Measurements from ENCODE around the gene RBP7.
"Not testable (repeated sequence)": the region's sequence is repeated elsewhere in the genome, so short reads cannot be mapped to it uniquely, and the experiment has no call there.

The RBP7 gene

GRCh38 chr1:9996624-9997582, at the start of gene RBP7:
Gene RBP7 (plus strand): TSS chr1:9997228. CDS start chr1:9997259, 31 bp downstream.
- peak; percentile 70 for DNase-seq

GRCh38 chr1:9957726-9958125, 39.3 kb upstream of the RBP7 start:
- peak; percentile 39 for DNase-seq

DNA sequence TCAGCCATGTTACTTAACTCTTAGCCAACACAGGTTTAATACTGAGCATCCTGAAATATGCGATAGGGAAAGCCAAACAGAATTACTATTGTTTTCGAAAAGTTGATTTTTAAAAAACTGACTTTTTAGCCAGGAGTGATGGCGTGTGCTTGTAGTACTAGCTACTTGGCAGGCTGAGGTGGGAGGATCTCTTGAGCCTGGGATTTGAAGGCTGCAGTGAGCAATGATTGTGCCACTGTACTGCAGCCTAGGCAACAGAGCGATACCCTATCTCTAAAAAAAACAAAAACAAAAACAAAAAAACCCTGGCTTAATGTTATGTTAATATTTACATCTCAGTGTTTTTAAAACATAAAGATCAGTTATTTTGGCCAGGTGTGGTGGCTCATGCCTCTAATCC, 37.0 kb upstream of the RBP7 start:
- DNase-seq: no peak

GRCh38 chr1:9960706-9961562, 36.1 kb upstream of the RBP7 start:
- DNase-seq: peak; percentile 97

DNA sequence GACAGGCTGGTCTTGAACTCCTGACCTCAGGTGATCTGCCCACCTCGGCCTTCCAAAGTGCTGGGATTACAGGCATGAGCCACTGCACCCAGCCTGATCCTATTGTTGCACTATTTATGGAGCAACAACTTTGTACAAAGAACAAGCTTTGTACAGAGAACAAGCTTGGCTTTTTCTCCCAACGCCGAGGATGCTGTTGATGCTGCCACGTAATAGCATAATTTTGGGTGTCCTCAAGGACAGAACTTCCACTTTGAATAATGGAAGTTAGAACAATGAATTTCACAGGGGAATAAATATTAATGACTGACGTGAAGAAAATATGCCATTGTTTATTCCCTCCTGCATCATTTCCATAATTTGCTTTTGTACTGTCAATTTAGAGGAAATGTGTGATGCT, 12.8 kb upstream of the RBP7 start:
- no peak for DNase-seq

- no peak for DNase-seq
Observed at GRCh38 chr1:9985001-9985400, 12.0 kb upstream of the RBP7 start.

DNA sequence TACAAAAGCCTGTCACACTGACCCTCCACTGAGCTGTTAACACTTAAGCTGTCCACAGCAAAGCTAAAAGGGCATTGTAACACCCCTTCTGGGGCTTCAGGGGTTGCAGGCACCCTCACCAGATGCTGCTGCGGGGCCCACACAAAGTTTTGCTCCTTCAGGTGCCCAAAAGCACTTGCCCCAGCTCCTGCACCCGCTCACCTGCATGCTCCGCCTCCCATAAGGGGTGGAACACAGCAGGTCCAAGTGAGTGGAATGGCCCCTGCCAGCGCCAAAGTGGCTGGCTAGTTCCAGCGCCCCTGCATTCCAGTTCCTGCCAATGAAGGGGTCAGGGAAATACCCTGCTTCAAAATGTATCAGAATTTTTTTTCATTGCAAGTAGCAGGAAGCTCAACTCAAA, 7.3 kb upstream of the RBP7 start:
- DNase-seq: no peak

DNA sequence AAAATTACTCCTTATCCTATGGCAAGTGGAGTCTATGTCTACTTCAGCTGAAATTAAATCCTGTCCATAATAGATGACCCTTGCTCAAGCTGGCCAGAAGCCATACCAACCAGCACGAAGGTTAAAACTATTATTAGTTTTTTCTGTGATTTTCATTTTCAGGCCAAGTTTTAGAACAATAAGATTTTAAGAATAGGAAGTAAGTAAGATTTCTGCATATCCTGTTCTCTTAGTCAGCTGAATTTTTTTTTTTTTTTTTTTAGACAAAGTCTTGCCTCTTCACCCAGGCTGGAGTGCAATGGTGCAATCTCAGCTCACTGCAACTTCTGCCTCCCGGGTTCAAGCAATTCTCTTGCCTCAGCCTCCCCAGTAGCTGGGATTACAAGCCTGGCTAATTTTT, 6.1 kb upstream of the RBP7 start:
- DNase-seq: no peak

DNA sequence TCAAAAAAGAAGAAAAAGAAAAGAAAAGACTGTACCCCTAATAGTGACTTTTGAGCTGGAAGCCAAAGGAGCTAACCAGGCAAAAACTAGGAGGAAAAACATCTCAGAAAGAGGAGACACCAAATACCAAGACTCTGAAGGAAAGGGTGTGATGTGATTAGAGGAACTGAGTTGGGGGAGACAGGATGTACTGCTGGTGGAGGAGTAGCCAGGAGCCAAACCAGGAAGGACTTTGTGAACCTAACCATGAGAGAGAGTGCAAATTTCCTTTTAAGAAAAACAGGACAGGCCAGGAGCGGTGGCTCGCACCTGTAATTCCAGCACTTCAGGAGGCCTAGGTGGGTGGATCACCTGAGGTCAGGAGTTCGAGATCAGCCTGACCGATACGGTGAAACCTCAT, 4.1 kb upstream of the RBP7 start:
- DNase-seq: no peak

- DNase-seq: no peak
Observed at GRCh38 chr1:9993561-9994075, 3.4 kb upstream of the RBP7 start.

DNA sequence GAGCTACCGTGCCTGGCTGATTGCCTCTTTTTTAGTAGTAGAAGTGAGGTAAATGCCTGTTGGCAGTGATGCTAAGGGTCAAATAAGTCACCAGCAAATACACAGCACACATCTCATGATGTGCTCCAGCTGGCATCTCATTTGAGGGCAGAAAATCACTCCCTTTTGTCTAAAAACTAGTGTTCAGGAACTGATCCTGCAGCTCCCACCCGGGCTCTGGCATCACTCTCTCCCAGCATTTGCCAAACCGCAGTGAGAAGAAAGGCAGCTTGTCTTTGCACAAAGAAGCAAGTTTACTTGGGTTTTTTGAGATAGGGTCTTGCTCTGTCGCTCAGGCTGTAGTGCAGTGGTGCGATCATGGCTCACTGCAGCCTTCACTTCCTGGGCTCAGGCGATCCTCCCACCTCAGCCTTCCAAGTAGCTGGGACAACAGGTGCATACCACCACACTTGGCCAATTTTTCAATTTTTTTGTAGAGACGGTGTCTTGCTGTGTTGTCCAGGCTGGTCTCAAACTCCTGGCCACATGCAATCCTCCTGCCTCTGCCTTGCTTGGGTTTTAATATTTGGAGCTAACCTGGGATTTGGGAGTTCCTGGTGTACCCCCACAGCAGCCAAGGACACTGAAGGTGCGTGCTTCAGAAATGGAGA, 4.1 kb downstream of the RBP7 start:
- no peak for DNase-seq

- not testable (repeated sequence) for DNase-seq
Observed at GRCh38 chr1:10005248-10005647, 8.2 kb downstream of the RBP7 start.

DNA sequence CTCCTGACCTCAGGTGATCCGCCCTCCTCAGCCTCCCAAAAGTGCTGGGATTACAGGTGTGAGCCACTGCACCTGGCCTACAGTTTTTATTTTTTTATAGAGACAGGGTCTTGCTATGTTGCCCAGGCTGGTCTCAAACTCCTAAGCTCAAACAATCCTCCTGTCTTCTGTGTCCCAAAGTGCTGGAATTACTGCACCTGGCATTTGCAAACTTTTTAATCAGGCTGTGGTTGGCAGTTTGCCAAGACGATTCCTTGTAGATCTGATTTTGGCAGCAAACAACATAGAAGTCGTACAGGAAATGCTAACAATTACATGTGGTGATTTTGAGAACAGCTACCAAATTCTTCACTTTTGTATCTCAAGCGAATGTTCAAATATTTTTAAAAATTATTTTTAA, 10.1 kb downstream of the RBP7 start:
- peak; percentile 51 for DNase-seq

GRCh38 chr1:10014016-10014415, 17.0 kb downstream of the RBP7 start:
- no peak for DNase-seq

- DNase-seq: no peak
Observed at GRCh38 chr1:10019561-10019960, 22.5 kb downstream of the RBP7 start.

- DNase-seq: no peak
Observed at GRCh38 chr1:10020086-10020485, 23.1 kb downstream of the RBP7 start.

- DNase-seq: not testable (repeated sequence)
Observed at GRCh38 chr1:10020678-10021077, 23.6 kb downstream of the RBP7 start.

GRCh38 chr1:10021992-10022391, 25.0 kb downstream of the RBP7 start:
- DNase-seq: peak; percentile 75

- DNase-seq: no peak
Observed at GRCh38 chr1:10022656-10023055, 25.6 kb downstream of the RBP7 start.

- DNase-seq: no peak
Observed at GRCh38 chr1:10025354-10025753, 28.3 kb downstream of the RBP7 start.

DNA sequence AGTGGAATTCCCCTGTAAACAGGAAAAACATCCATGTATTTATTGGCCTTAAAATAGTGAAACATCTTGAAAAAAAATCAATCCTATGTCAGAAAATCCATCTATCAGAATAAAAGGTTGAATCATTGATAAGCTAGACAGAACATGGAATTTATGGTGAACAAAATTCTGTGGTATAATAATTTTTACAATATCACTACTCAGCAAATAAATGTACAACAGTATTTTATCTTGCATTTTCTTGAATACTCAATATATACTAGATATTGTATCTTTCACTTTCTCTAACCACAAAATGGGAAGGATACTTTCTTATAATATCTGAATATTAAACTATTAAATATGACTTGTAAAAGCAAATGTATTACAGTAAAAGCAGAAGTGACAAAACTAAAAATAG, 30.0 kb downstream of the RBP7 start:
- DNase-seq: no peak

DNA sequence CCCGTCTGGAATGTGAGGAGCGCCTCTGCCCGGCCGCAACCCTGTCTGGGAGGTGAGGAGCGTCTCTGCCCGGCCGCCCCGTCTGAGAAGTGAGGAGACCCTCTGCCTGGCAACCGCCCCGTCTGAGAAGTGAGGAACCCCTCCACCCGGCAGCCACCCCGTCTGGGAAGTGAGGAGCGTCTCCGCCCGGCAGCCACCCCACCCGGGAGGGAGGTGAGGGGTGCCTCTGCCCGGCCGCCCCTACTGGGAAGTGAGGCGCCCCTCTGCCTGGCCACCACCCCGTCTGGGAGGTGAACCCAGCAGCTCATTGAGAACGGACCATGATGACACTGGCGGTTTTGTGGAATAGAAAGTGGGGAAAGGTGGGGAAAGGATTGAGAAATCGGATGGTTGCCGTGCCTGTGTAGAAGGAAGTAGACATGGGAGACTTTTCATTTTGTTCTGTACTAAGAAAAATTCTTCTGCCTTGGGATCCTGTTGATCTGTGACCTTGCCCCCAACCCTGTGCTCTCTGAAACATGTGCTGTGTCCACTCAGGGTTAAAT, 32.0 kb downstream of the RBP7 start:
- peak; percentile 23 for DNase-seq

GRCh38 chr1:10031461-10031860, 34.4 kb downstream of the RBP7 start:
- DNase-seq: peak; percentile 15

Data from NCI-H82 (cell line).